GM11168 (cell line): ENCODE results near the gene DMRTC2.

Experiments used
- in situ Hi-C: fragments of 300-500 bp; cut with MboI; formaldehyde crosslinking; loops from one replicate; pipeline ENCODE4 v1.12.0; 2022; ENCODE audit warnings: low sequenced_read_pairs; ENCODE audit not compliant: unreplicated experiment

DMRTC2 gene

DNA sequence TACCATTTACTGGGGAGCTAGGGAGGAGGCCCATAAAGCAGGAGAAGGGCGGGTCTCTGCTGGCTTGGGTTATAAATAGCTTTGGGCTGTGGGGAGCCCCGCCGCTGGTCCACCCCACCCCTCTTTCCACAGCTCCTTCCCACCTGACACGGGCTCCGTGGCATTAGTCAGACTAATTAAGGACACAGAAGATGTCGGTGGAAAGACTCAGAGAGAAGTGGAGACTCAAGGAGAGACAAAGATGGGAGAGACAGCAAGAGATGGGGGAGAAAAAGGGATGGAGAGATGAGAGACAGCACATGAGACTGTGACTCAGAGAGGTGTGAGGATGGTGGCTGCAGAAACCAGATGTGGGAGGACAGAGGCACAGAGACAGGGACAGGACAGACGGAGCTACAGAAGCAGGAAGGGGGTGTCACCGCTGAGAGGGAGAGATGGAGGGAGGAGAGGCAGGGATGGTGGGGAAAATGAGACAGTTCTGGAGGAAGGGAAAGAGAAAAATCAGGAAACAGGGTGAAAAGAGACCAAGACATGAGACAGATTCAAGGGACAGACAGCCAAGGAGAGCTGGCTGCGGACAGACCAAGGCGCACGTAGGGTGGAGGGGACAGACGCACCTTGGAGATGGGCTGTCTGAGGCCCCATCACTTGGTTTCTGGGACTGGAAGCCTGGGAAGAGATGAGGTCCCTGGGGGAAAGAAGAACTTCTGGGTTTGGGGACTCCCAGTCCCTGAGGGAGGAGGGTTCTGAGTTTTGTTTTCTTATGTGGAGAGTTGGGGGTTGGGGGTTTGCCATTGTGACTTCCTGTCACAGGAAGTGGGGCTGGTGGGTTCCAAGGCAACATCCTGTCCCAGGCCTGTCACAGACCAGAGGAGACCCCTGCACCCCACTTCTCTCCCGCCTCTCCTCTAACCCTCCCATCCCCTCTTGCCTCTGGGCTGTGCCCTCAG is 42.2 kb downstream of the DMRTC2 start:
- in situ Hi-C loops = no loop called here

DNA sequence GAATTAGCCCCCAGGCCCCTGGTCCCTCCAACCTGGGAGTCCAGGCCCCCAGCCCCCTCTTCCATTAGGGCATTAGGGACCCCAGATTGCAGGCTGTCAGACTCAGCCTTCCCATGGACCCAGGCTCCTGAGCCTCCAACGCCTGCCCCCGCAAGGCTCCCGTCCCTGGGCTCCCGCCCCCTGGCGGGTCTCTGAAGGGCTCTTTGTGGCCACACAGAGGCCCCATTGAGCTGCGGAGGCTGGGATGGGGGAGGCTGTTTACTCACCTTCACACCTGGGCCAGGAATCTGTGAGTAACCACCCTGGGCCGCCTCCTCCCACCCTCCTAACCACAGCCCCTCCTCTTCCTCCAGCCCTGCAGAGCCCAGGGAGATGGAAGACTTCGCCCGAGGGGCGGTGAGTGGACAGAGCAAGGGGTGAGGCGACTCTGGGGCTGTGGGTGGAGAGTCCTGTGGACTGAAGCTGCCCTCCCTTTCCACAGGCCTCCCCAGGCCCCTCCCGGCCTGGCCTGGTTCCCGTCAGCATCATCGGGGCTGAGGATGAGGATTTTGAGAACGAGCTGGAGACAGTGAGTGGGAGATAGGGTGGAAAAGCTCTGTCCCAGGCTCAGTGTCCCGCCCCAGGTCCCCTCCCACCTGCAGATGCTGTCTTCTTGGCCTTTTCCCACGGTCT is 43.0 kb downstream of the DMRTC2 start:
- in situ Hi-C loops = no loop called here

DNA sequence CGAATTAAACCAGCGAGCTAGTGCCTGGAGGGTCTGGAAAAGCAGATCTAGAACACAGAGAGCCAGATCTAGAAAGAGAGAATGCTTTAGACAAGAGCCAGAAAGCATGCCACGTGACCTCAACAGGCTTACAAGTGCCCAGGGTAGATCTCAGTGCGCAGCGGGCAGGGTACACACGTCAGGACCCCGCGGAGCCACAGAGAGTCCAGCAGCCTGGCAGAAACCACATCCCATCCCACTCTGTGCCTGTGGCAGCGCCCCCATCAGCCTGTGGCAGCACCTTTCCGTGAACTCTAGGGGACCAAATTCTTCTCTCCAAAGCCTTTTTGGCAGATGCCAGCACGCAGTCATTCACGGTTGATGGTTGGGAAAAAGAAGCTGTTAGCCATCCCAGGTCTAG is 44.1 kb downstream of the DMRTC2 start:
- in situ Hi-C loops = no loop called here

DNA sequence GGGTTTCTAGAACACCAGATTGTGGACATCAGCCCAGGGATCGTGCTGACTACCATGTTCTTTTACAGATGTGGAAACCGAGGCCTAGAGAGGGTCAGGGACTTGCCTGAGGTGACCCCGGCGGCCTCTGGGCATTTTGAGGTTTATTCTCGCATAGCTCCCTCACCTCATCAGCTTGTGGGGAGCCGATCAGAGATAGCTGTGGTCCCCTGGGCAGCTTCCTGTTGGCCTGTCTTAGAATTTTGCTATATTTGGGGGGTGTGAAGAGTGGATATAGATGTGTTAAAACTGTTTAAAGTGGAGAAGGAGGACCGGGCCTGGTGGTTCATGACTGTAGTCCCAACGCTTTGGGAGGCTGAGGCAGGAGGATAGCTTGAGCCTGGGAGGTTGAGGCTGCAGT is 45.1 kb downstream of the DMRTC2 start:
- in situ Hi-C loops = no loop called here

DNA sequence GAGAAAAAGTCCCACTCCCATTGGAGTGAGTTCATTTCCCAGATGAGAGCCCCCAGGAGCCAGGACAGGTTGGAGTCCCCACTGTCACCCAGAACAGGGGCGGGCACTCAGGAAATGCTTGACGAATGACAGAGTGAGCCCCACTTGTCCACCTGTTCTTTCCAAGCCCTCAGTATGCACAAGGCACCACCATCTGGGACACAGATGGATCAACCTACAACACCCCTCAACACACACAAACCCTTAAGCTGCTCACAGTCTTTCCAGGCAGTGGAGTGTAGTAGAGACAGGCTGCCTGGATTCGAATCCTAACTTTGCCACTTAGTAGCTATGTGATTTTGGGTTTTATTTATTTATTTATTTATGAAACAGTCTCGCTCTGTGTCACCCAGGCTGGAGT is 46.1 kb downstream of the DMRTC2 start:
- in situ Hi-C loops = no loop called here

DNA sequence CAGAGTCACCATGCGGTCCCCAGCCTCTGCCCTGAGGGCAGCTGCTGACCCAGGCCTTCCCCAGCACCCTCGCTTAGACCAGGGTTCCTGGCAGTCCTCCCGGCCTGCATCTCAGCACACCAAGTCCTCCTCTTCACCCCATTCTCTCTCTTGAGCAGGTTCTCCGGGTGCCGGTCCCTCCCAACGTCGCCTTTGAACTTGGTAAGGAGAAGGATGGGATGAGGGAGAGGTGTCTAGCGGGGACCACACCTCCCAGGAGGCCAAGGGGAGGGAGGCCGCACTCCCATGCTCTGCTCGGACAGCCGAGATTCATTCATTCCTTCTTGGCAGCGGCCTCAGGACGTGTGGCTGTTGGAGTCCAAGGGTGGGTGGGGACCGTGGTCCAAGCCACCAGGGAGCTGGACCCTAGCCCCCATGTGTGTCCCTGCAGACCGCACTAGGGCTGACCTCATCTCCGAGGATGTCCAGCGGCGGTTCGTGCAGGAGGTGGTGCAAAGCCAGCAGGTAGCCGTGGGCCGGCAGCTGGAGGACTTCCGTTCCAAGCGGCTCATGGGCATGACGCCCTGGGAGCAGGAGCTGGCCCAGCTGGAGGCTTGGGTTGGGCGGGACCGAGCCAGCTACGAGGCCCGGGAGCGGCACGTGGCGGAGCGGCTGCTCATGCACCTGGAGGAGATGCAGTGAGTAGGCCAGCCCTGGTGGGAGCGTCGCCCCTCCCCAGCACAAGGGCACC is 47.5 kb downstream of the DMRTC2 start:
- in situ Hi-C loops = no loop called here

DNA sequence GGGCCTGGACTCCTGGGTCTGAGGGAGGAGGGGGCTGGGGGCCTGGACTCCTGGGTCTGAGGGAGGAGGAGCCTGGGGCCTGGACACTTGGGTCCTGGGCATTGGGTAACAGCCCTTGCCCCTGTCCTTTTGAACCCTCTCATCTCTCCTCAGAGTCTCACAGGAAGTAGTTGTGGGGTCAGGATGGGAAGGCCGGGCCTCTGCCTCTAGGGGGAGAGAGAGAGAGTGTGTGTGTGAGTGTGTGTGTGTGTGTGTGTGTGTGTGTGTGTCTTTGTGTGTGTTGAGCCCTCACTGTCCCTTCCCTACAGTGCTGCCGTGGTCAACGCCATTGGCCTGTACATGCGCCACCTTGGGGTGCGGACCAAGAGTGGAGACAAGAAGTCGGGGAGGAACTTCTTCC is 49.1 kb downstream of the DMRTC2 start:
- in situ Hi-C loops = no loop called here

DNA sequence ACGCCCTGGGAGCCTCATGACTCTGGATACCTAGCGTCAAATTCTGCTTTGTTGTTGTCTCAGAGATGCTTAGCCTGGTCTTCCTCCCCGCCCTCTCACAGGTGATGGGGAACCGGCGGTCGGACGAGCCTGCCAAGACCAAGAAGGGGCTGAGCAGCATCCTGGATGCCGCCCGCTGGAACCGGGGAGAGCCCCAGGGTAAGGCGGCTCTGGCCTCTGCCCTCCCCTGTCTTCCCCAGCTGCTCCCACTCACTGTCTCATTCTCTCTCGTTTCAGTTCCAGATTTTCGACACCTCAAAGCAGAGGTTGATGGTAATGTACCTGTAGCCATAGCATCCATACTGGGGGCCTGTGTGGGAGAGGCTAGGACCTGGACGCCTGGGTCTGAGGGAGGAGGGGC is 49.5 kb downstream of the DMRTC2 start:
- in situ Hi-C loops = no loop called here

DNA sequence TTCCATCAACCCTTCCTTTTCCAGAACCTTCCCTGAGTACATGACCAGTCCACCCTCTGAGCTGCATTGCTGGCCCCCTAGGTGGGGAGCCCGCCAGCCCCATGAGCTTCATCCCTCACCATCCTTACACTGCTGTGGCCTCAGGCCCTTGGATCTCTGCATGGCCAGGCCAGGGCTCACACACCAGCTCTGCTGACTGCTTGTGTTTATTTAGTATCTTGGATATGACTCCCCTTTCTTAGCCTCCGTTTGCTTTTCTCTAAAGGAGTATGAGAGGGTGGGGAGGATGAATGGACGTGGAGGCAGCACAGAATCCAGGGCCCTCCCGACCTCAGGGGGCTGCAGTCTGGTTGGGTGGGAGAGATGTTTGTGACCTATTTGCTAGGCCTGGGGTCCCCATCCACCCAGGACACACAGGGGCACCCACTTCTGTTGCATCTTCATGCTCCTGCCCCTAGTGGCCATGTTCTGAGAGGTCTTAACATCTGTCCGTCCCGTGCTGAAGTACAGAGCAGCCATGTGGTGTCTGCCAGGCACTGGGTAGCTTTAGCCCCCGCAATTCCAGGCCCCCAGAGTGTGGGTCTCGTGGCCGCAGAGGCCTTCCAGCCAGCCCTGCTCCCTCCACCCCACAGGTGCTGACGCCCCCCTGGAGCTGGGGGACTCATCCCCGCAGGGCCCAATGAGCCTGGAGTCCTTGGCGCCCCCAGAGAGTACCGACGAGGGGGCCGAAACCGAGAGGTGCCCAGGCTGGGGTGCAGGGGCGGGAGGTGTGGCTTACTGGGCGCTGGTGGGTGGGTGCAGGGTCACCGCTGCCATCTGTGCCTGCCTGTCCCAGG is 51.1 kb downstream of the DMRTC2 start:
- in situ Hi-C loops = no loop called here

DNA sequence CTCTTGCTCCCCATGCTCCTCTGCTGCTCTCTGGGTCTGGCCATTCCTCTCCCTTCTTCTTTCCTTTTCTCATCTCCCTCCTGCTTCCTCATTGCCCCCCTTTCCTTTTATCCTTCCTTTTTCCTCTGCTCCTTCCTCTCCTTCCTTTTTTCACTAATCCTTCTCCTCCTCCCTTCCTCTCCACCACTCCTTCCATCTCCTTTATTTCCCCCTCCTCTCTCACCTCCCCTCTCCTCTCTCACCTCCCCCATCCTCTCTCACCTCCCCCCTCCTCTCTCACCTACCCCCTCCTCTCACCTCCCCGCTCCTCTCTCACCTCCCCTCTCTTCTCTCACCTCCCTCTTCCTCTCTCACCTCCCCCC is 51.7 kb downstream of the DMRTC2 start:
- in situ Hi-C loops = no loop called here

DNA sequence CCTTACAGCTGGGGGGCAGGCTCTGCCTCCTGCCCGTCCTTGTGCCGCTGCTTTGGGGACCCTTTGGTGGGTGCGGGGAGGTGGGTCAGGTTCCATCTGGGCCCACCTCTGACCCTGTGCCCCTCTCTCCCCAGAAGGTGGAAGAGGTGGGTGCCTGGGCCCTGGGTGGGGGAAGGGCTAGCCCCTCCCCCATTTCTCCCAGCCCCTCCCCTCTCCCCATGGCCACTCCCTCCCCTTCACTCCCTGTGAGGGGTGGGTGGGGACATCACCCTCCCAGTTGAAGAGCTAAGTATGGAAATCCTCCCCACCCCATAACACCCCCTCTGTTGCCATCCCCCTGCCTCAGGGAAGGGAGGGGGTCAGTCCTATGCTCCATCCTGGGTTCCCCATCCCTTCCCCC is 52.3 kb downstream of the DMRTC2 start:
- in situ Hi-C loops = no loop called here

DNA sequence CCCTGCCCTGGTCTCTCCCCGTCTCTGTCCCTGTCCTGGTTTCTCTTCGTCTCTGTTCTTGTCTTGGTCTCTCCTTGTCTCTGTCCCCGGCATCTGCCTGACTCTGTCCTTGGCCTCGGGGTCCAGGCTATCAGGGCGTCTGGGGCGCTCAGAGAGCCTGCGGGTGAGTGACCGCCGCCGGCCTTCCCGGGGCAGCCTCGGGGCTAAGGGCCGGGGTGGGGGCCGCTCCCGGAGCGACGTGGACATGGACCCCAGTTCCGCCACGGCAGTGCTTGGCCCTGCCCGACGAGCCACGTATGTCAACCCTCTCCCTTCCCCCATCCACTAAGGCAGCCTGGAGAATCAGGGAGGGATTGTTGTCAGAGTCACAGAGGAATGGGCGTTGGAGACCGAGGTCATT is 53.0 kb downstream of the DMRTC2 start:
- in situ Hi-C loops = no loop called here

DNA sequence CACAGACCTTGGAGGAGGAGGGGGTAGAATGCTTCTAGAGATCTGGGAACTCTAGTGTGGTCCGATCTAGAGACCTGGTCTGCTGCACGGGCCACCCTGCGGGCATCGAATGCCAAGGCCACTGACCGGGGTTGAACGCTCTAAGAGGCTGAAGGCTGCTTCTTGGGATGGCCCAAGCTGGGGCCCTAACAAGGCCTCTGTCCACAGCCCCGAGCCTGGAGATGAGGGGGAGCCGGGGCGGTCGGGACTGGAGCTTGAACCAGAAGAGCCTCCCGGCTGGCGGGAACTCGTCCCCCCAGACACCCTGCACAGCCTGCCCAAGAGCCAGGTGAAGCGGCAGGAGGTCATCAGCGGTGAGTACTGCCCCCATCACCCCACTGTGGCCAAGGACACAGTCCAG is 53.4 kb downstream of the DMRTC2 start:
- in situ Hi-C loops = no loop called here
